Inflammatory macrophage (primary cell): ENCODE measurements around the gene SEC14L6.

Experiments used
- DNase-seq, 2 donors: peaks; one replicate each; pipeline ENCODE4 v3.0.0-alpha.2; 2020 to 2022

The SEC14L6 gene

GRCh38 chr22:30535182-30535581 is 11.4 kb downstream of the SEC14L6 start:
- no peak for DNase-seq

- no peak for DNase-seq
These were observed 14.6 kb downstream of the SEC14L6 start for GRCh38 chr22:30531651-30532608.

GRCh38 chr22:30526656-30527055 is 19.9 kb downstream of the SEC14L6 start:
- no peak for DNase-seq

- no peak for DNase-seq
These were observed 22.7 kb downstream of the SEC14L6 start for GRCh38 chr22:30523646-30524489.

- DNase-seq: no peak
These were observed 25.0 kb downstream of the SEC14L6 start for GRCh38 chr22:30521368-30522156.

- no peak for DNase-seq
These were observed 26.6 kb downstream of the SEC14L6 start for GRCh38 chr22:30519842-30520425.

- no peak for DNase-seq
These were observed 29.8 kb downstream of the SEC14L6 start for GRCh38 chr22:30516731-30517130.

GRCh38 chr22:30516273-30516672 is 30.3 kb downstream of the SEC14L6 start:
- DNase-seq: no peak

- no peak for DNase-seq
These were observed 32.3 kb downstream of the SEC14L6 start for GRCh38 chr22:30514252-30514651.

GRCh38 chr22:30513462-30513861 is 33.1 kb downstream of the SEC14L6 start:
- no peak for DNase-seq

GRCh38 chr22:30511911-30512310 is 34.6 kb downstream of the SEC14L6 start:
- DNase-seq: no peak

- DNase-seq: no peak
These were observed 35.4 kb downstream of the SEC14L6 start for GRCh38 chr22:30511109-30511508.

- no peak for DNase-seq
These were observed 38.3 kb downstream of the SEC14L6 start for GRCh38 chr22:30508216-30508615.

GRCh38 chr22:30507670-30508069 is 38.9 kb downstream of the SEC14L6 start:
- DNase-seq: no peak

- DNase-seq: no peak
These were observed 40.0 kb downstream of the SEC14L6 start for GRCh38 chr22:30506507-30506968.

GRCh38 chr22:30503551-30503950 is 43.0 kb downstream of the SEC14L6 start:
- DNase-seq: no peak

GRCh38 chr22:30502911-30503310 is 43.6 kb downstream of the SEC14L6 start:
- DNase-seq: no peak

GRCh38 chr22:30502153-30502552 is 44.4 kb downstream of the SEC14L6 start:
- DNase-seq: no peak

GRCh38 chr22:30500628-30501027 is 45.9 kb downstream of the SEC14L6 start:
- no peak for DNase-seq

GRCh38 chr22:30497466-30498150 is 48.9 kb downstream of the SEC14L6 start:
- DNase-seq: no peak

- DNase-seq: no peak
These were observed 51.3 kb downstream of the SEC14L6 start for GRCh38 chr22:30495041-30495784.
